Epithelial cell of esophagus (primary cell): ENCODE measurements around the gene FCHSD2.
"Not testable (repeated sequence)": the region's sequence is repeated elsewhere in the genome, so short reads cannot be mapped to it uniquely, and the experiment has no call there.

Experiments used
- DNase-seq: peaks from one replicate; pipeline ENCODE4 v3.0.0; 2010; ENCODE audit warnings: low read depth
- H3K4me3 ChIP-seq: 2 replicates; pipeline ENCODE4 v1.5.1; 2011; ENCODE audit warnings: mild to moderate bottlenecking, low read length, control low read depth
- CTCF ChIP-seq: IDR thresholded peaks from 2 replicates; pipeline ENCODE4 v1.5.1; 2011; ENCODE audit warnings: low read depth, mild to moderate bottlenecking, low read length, control low read depth, inconsistent platforms; ENCODE audit not compliant: insufficient read depth; ENCODE audit errors: missing control alignments

The FCHSD2 gene

GRCh38 chr11:72924568-72925190, 217.4 kb downstream of the FCHSD2 start:
- DNase-seq: peak; percentile 41
- H3K4me3 ChIP-seq: no peak overlapping the region
- TF ChIP-seq CTCF: peak; percentile 56

DNA sequence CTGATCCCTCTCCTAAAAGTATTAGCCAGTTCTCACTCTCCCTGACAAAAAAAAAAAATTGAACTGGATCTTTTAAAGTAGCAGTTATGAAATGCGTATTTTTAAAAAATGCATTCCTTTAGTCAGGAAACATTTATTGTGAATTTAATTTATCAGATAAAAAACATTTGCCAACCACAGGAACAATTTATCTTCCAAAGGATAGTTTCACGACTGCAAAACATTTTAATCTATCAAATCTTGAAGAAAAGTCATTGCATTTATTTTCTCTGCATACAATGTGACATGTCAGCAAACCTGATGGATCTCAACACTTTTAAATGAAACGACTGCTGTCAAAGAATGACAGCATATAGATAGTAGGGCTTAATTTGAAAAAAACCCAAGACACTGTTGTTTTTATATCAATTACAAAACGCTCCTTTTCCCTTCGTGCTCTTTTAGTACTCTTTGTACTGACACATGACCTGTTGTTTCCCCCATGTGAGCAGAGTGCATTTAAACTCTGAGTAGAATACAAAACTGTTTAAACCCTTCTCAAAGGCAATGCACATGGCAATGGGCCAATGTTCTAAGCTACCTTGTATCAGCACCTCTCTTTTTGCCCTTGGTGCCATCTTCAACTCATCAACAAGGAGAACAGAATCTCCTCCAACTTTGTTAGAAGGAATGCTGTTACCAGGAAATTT, 220.9 kb downstream of the FCHSD2 start:
- no peak for DNase-seq
- no peak for TF ChIP-seq CTCF
- no peak overlapping the region for H3K4me3 ChIP-seq

DNA sequence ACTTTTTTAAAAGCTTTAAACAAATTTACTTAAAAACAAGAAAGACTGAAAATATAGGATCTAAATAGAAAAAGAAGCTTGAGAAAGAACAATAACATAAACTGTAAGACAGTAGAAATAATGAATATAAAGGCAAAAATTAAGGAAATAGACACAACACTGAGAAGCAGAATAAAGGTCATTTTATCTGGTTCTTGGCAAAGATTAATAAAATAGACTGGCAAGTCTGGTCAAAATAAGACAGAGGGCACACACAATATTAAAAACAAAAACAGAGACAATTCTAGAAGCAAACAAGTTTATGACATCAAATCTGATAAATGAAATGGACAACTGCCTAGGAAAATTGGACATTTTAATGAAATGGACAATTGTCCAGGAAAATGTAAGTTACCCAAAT, 222.1 kb downstream of the FCHSD2 start:
- DNase-seq: no peak
- TF ChIP-seq CTCF: no peak
- H3K4me3 ChIP-seq: no peak overlapping the region

- H3K4me3 ChIP-seq: no peak overlapping the region
- TF ChIP-seq CTCF: no peak
- no peak for DNase-seq
Observed at GRCh38 chr11:72918851-72919250, 223.3 kb downstream of the FCHSD2 start.

GRCh38 chr11:72912253-72912652, 229.9 kb downstream of the FCHSD2 start:
- TF ChIP-seq CTCF: no peak
- DNase-seq: no peak
- H3K4me3 ChIP-seq: no peak overlapping the region

DNA sequence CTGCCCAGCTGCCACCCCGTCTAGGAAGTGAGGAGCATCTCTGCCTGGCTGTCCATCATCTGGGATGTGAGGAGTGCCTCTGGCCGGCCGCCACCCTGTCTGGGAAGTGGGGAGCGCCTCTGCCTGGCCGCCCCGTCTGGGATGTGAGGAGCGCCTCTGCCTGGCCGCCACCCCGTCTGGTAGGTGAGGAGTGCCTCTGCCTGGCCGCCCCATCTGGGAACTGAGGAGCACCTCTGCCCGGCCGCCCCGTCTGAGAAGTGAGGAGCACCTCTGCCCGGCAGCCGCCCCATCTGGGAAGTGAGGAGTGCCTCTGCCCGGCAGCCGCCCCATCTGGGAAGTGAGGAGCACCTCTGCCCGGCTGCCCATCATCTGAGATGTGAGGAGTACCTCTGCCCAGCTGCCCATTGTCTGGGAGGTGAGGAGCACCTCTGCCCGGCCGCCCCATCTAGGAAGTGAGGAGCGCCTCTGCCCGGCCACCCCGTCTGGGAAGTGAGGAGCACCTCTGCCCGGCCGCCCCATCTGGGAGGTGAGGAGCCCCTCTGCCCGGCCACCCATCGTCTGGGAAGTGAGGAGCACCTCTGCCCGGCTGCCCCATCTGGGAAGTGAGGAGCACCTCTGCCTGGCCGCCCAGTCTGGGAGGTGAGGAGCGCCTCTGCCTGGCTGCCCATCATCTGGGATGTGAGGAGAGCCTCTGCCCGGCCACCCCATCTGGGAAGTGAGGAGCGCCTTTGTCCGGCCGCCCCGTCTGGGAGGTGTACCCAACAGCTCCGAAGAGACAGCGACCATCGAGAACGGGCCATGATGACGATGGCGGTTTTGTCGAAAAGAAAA, 232.3 kb downstream of the FCHSD2 start:
- DNase-seq, H3K4me3 ChIP-seq: not testable (repeated sequence)

DNA sequence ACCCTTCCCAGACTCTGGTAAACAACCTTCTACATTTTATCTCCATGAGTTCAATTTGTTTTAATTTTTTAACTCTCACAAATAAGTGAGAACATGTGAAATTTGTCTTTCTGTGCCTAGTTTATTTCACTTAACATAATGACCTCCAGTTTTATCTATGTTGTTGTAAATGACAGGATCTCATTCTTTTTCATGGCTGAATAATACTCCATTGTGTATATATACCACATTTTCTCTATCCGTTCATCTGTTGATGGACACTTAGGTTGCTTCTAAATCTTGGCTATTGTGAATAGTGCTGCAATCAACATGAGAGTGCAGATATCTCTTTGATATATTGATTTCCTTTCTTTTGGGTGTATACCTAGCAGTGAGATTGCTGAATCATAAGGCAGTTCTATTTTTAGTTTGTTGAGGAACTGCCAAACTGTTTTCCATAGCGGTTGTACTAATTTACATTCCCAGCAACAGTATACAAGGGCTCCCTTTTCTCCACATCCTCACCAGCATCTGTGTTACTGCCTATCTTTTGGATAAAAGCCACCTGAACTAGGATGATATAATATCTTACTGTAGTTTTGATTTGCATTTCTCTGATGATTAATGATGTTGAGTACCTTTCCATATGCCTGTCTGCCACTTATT, 234.0 kb downstream of the FCHSD2 start:
- TF ChIP-seq CTCF: no peak
- no peak overlapping the region for H3K4me3 ChIP-seq
- no peak for DNase-seq
